K562 (cell line): ENCODE data around the gene AMIGO3. TPM values are rescaled to one million over a fixed set of nuclear protein-coding genes. Genes with fewer than 3 reads are reported as not detected.

Experiments
- EHMT2 ChIP-seq: fragments of 450-650 bp; IDR thresholded peaks from 2 replicates; pipeline ENCODE4 v1.6.1; 2018; ENCODE audit warnings: antibody characterized with exemption
- ELF2 ChIP-seq: fragments of 250-450 bp; sonication (Bioruptor Pico); IDR thresholded peaks from 2 replicates; pipeline ENCODE4 v1.5.0; 2021; ENCODE audit warnings: mild to moderate bottlenecking
- MTF1 ChIP-seq: fragments of 250-450 bp; sonication (Bioruptor Pico); IDR thresholded peaks from 2 replicates; pipeline ENCODE4 v1.9.0; 2021; ENCODE audit warnings: moderate library complexity, mild to moderate bottlenecking, inconsistent platforms, borderline replicate concordance
- PHTF2 ChIP-seq: fragments of 250-450 bp; sonication (Bioruptor Pico); IDR thresholded peaks from 2 replicates; pipeline ENCODE4 v1.5.0; 2021; ENCODE audit warnings: mild to moderate bottlenecking
- PRMT5 ChIP-seq: sonication (generic); formaldehyde crosslinking; IDR thresholded peaks from 2 replicates; pipeline ENCODE4 v1.5.0; 2020; ENCODE audit warnings: missing genetic modification reagents
- XRCC4 ChIP-seq: IDR thresholded peaks from one replicate; pipeline ENCODE4 v1.6.1; 2011; ENCODE audit not compliant: insufficient read depth, insufficient read length; ENCODE audit errors: extremely low read depth
- ZNF318 ChIP-seq, 2 experiments: fragments of 450-650 bp; IDR thresholded peaks; 2 replicates each; pipeline ENCODE4 v1.6.1; 2016; ENCODE audit warnings: mild to moderate bottlenecking in 2 of 2, borderline replicate concordance in 1 of 2, low read depth in 1 of 2, moderate library complexity in 1 of 2
- polyA plus RNA-seq, 8 experiments: library from polyadenylated mRNA; depleted of rRNA in 4 of 8; stranded (reverse) in 5 of 8; unstranded in 3 of 8; fragments of >200 nt; fragmentation: Nextera tagmentation in 2 of 8; fragmentation: Illumina TruSeq in 1 of 8; extraction: Ambion mirVana in 2 of 8; extraction: Trizol in 1 of 8; gene quantifications; 2 replicates each; pipeline versions ENCODE4 v1.2.1 to v1.2.3, GENCODE V29; 2011 to 2014; ENCODE audit warnings: inconsistent platforms in 1 of 8, missing spikeins in 1 of 8
- total RNA-seq, 7 experiments: library from RNA; depleted of rRNA in 6 of 7; stranded (reverse); fragments of >200 nt in 6 of 7; fragmentation: Illumina TruSeq in 2 of 7; extraction: Trizol in 2 of 7; gene quantifications; 2 replicates each; pipeline versions ENCODE4 v1.2.1 to v1.2.3, GENCODE V29; 2011 to 2021; ENCODE audit warnings: low replicate concordance in 1 of 7

AMIGO3 gene
- total and polyA plus RNA-seq, 9 of the 15 experiments (the other 6 are each of a cell fraction or from before 2014, with no cell fraction given), result 0.13 to 2.8 (median 0.44) TPM; not detected in 4

GRCh38 chr3:49703956-49704355 is 15.5 kb downstream of the AMIGO3 start (continued):
- no peak for TF ChIP-seq ZNF318 (IDR thresholded peaks at IDR 0.05; ENCODE audit: borderline replicate concordance in 1 of 2, low read depth in 1 of 2)
- TF ChIP-seq PHTF2, result no peak
- no peak for TF ChIP-seq EHMT2
- TF ChIP-seq MTF1 (CRISPR knock-in tag), result no peak
- TF ChIP-seq XRCC4, result no peak
- no peak for TF ChIP-seq PRMT5 (CRISPR knock-in tag)
- no peak for TF ChIP-seq ELF2 (CRISPR knock-in tag)
